Smooth muscle cell of the pulmonary artery (primary cell): ENCODE measurements around the gene CTNNA2. TPM values are rescaled to one million over a fixed set of nuclear protein-coding genes. Genes with fewer than 3 reads are reported as not detected.

ENCODE experiments used
- total RNA-seq: library from RNA; depleted of rRNA; stranded (reverse); fragments of >200 nt; gene quantifications from 2 replicates; pipeline ENCODE4 v1.2.3, GENCODE V29; 2014

The CTNNA2 gene
- 0.07 TPM in 1 of 2 replicates, not detected in the other for total RNA-seq

GRCh38 chr2:79512442-79513401 lies at the start of gene CTNNA2:
Gene CTNNA2, plus strand, starts transcription at chr2:79513051.

GRCh38 chr2:80303909-80304837 lies 791.3 kb downstream of the CTNNA2 start, which contains the start of gene LRRTM1:
Gene LRRTM1, minus strand, starts transcription at chr2:80304752. Its CDS starts 933 bp downstream, at chr2:80303819.

